HL-60 (cell line): ENCODE results near the gene ULK1.

Source experiments
- DNase-seq, 2 experiments: peaks; one replicate each; pipeline ENCODE4 v3.0.0-alpha.2; 2010 to 2020; ENCODE audit warnings: low read depth in 1 of 2, low spot score in 1 of 2
- H3K27ac ChIP-seq: fragments of 250-450 bp; sonication (Bioruptor Pico); replicated peaks from 2 replicates; pipeline ENCODE4 v1.5.1; 2020; ENCODE audit warnings: mild to moderate bottlenecking, moderate library complexity
- H3K27me3 ChIP-seq: fragments of 250-450 bp; sonication (Bioruptor Pico); 2 replicates; pipeline ENCODE4 v1.5.1; 2021; ENCODE audit warnings: mild to moderate bottlenecking, moderate library complexity; ENCODE audit not compliant: insufficient read depth, poor library complexity, severe bottlenecking
- H3K4me3 ChIP-seq: replicated peaks from 2 replicates; pipeline ENCODE4 v1.5.1; 2011; ENCODE audit warnings: mild to moderate bottlenecking, control low read depth, low read length; ENCODE audit not compliant: insufficient read depth
- CTCF ChIP-seq: IDR thresholded peaks from one replicate; pipeline ENCODE4 v1.5.1; 2011; ENCODE audit warnings: low read length, control low read depth, inconsistent platforms; ENCODE audit not compliant: insufficient read depth
- GABPA ChIP-seq: IDR thresholded peaks from 2 replicates; pipeline ENCODE4 v1.6.1; 2012; ENCODE audit warnings: low read depth
- POLR2AphosphoS5 ChIP-seq: IDR thresholded peaks from 2 replicates; pipeline ENCODE4 v1.6.1; 2012; ENCODE audit warnings: low read depth
- SPI1 ChIP-seq: IDR thresholded peaks from 2 replicates; pipeline ENCODE4 v1.6.1; 2012; ENCODE audit warnings: low read depth, mild to moderate bottlenecking, borderline replicate concordance
- TF ChIP-seq, protein P1 (sequence below): IDR thresholded peaks from 2 replicates; pipeline ENCODE4 v1.6.1; 2012; ENCODE audit warnings: low read depth; ENCODE audit not compliant: insufficient replicate concordance

Gene ULK1

GRCh38 chr12:131923260-131923659, 28.8 kb downstream of the ULK1 start:
- Histone ChIP-seq H3K27ac (no peak overlapping the region), H3K27me3 (no peaks in the 10 kb centered on the region), H3K4me3 (no peak overlapping the region)
- TF ChIP-seq CTCF (no peak), GABPA (no peak), SPI1 (no peak), POLR2AphosphoS5 (no peak)
- TF ChIP-seq, protein P1, sequence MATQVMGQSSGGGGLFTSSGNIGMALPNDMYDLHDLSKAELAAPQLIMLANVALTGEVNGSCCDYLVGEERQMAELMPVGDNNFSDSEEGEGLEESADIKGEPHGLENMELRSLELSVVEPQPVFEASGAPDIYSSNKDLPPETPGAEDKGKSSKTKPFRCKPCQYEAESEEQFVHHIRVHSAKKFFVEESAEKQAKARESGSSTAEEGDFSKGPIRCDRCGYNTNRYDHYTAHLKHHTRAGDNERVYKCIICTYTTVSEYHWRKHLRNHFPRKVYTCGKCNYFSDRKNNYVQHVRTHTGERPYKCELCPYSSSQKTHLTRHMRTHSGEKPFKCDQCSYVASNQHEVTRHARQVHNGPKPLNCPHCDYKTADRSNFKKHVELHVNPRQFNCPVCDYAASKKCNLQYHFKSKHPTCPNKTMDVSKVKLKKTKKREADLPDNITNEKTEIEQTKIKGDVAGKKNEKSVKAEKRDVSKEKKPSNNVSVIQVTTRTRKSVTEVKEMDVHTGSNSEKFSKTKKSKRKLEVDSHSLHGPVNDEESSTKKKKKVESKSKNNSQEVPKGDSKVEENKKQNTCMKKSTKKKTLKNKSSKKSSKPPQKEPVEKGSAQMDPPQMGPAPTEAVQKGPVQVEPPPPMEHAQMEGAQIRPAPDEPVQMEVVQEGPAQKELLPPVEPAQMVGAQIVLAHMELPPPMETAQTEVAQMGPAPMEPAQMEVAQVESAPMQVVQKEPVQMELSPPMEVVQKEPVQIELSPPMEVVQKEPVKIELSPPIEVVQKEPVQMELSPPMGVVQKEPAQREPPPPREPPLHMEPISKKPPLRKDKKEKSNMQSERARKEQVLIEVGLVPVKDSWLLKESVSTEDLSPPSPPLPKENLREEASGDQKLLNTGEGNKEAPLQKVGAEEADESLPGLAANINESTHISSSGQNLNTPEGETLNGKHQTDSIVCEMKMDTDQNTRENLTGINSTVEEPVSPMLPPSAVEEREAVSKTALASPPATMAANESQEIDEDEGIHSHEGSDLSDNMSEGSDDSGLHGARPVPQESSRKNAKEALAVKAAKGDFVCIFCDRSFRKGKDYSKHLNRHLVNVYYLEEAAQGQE = no peak
- DNase-seq = no peak

GRCh38 chr12:131927110-131928079, 33.0 kb downstream of the ULK1 start:
- H3K27me3 ChIP-seq = no peaks in the 10 kb centered on the region
- H3K27ac ChIP-seq = no peak overlapping the region
- H3K4me3 ChIP-seq = no peak overlapping the region
- no peak for DNase-seq
- TF ChIP-seq POLR2AphosphoS5 (no peak), SPI1 (no peak)
- TF ChIP-seq, protein P1 = no peak

DNA sequence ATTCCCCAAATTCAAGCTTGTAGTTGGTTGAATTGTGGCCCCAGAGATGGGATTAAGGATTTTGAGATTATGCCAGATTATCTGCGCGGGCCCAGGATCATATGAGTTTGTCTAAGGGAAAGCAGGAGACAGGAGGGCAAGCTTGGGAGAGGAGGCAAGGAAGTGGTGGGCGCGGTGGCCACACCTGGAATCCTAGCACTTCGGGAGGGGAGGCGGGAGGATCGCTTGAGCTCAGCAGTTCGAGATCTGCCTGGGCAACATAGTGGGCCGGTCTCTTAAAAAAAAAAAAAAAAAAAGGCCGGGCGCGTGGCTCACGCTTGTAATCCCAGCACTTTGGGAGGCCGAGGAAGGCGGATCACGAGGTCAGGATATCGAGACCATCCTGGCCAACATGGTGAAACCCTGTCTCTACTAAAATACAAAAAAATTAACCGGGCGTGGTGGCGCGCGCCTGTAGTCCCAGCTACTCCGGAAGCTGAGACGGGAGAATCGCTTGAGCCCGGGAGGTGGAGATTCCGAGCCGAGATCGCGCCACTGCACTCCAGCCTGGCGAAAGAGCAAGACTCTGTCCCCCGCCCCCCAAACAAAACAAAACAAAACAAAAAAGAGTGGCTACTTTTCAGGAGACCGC, 33.8 kb downstream of the ULK1 start:
- peak overlapping the region; percentile 72 for H3K4me3 ChIP-seq
- peak in 1 of 2 experiments; percentile 50 for DNase-seq
- TF ChIP-seq CTCF (no peak), POLR2AphosphoS5 (no peak), GABPA (no peak), SPI1 (no peak)
- TF ChIP-seq, protein P1 = no peak
- H3K27me3 ChIP-seq = no peaks in the 10 kb centered on the region
- H3K27ac ChIP-seq = peak overlapping the region; percentile 75
